HG02759 (cell line): Measurements from ENCODE around the gene LRP1.

Experiments used
- ATAC-seq: cut with Tn5 transposase; IDR thresholded peaks from one replicate; pipeline ENCODE4 v1.9.1; 2021; ENCODE audit warnings: mild to moderate bottlenecking, moderate library complexity; ENCODE audit not compliant: unreplicated experiment

LRP1 gene

GRCh38 chr12:57243521-57244311 is 115.4 kb downstream of the LRP1 start:
- ATAC-seq = no peak

DNA sequence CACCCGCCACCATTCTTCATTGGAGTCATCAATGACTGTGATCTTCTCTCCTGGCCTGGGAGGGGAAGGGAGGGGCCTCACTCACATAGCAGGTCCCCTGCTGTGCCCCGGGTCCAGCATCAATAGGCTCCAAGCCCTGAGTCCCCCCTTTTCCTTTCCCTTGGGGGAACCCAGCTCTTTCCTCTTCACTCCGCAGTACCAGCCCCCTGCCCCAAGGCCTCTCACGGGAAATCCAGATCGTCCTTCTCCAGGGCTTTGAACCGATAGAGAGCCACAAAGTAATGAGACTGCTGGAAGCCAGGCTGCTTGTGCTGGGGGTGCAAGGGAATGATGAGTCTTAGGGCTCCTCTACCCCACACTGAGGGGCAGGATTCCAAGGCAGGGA is 116.0 kb downstream of the LRP1 start:
- no peak for ATAC-seq

GRCh38 chr12:57247041-57247440 is 118.8 kb downstream of the LRP1 start:
- ATAC-seq = no peak

DNA sequence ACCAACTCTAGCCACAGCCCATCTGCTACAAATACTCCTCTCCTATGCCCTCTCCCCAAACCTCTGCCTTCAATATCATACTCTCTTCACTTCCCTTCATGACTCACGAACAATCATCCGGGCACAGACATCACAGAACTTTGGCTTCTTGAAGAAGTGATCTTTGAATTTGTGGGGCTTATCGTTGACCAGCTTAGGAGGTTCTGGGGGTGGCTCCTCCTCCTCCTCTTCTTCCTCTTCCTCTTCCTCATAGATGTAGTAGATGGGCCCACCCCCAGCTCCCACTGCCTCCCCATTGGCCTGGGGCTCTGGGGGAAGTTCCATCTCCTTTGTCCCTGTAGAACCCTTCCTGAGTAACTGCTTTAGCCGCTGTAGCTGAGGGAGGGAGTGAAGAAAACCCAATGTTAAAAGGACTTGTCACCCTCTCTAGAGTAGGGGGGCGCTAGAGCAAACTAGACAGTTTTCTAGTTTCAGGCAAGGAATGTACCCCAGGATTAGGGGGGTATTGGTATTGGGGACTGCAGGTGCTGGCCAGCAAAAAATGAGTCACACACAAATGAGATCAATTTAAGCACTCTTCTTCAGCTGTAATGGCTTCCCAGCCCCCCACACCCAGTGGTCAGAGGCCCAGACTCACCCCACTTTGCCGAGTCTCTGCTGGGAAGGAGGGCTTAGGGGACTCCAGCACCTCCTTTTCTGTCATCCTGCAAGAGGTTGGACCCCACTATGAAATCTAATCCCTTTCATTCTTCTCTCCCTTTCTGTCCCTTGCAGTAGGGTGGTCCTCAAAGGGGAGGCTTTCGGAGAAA is 120.9 kb downstream of the LRP1 start:
- ATAC-seq = no peak

DNA sequence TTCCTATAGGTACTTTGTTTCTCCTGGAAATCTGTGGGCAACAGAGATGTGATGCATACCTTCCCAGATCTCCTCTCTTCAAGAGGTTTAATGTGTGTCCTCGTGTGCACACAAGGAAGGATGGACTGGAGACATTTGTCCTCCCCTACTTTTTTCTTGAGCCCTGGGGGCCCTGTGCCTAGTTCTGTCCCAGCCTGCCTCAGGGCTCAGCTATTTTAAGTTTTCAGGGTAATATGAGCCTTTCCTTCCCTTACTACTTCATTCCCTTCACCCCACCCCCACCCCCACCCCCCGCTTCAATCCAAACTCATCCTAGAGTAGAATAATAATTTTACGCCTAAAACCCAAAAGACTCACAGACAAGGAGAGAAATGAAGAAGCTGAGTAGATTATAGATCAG is 122.3 kb downstream of the LRP1 start:
- ATAC-seq = no peak

DNA sequence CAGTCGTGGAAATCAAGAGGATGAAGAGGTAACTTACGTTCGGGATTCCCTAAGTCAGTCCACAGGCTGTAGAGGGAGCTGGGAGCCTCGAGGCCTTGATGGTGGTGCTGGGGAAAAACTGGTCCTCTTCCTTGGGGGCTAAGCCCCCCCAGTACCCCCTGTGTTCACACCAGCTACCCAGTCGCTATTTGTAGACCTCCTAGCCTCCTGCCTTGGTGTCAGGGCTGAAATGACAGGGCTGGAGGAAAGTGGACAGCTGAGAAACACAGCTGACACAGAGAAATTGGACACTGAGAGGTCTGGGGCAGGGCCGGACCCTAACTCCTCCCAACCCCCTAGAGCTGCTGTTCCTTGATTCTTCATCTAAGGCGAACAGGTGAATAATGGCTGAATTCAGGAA is 122.7 kb downstream of the LRP1 start, which contains the start of gene STAC3:
Gene STAC3 (minus strand): TSS at position 232 of the 400 bp plus-strand sequence. CDS start 1,551 bp downstream, outside the sequence.
- ATAC-seq = no peak

DNA sequence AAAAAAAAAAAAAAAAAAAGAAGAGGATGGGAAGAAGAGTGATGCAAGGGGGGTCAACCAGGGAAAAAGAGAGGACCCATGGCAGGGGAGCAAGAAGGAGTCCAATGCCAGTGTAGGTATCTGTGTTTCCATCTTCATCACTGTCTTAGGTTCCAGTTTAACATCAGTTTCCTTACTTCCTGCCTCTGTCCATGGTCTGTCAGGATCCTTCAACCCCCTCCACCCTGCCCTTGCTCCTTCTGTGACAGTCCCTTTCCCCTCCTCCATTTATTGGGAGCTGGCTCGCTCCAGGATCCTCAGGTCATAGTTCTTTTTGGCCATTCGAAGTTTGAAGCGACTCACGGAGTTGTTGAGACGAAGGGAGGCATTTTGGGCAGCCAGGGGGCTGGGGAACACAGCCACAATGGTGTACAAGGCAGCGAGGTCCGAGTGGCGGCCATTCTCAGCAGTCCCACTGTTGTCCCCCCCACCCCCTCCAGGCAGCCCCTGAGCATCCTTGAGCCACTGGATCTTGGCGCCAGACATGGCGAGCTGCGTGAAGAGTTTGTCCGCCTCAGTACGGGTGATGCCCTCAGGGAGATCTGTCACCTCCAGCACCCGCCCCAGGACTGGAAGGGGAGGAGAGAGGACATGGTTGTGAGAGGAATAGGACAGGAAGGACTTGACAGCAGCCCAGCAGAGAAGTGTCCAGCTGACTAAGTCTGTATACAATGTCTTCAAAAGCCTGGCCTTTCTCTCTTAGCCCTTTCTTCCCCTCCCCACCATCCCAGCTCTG is 126.4 kb downstream of the LRP1 start:
- no peak for ATAC-seq

GRCh38 chr12:57255916-57256315 is 127.6 kb downstream of the LRP1 start:
- no peak for ATAC-seq

DNA sequence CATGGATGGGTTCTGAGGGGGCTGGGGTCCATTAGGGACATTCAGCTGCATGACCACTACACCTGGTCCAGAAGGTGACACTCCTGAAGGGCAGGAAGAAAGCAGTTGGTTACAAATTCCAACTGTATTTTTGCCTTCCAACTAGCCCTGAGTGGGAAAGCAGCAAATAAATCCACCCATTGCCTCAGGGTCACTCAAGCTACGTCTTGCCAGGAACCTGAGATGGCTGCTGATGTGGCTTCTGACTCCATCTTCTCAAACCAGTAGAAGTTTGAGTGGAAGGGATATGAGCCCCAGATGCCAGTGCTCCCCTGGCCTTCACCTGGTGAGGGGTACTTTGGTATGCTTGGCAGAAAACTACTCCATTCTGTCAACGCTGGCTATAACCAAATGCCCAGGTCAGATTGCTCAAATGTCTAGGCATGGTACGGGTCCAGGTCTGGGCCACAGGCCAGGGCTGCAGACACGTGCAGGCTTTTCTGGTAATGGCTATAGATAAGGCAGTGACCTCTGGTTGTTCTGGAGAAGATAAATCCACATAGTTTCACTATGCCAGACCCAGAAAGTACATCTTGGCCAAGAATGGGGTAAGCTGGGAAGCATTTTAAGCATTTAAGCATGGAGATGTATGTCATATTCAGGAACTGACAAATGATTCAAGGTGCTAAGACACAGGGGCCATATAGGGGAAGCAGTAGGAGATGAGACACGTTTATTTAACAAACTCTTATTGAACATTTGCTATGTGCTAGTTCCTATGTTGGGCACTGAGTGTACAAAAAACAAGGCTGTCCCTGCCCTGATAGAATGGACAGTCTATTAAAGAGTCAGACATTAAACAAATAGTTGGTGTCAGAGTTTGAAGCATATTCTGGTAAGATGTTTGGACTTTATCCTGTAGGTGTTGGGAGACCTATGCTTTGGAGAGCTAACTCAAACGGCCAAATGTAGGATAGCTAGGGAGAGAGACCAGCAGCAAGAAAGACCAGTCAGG is 131.0 kb downstream of the LRP1 start:
- no peak for ATAC-seq

- ATAC-seq = no peak
These were observed 132.1 kb downstream of the LRP1 start for GRCh38 chr12:57260366-57260765.

- no peak for ATAC-seq
These were observed 133.2 kb downstream of the LRP1 start for GRCh38 chr12:57261428-57261865.

- ATAC-seq = no peak
These were observed 134.0 kb downstream of the LRP1 start for GRCh38 chr12:57262126-57262822.
